HepG2 (cell line): ENCODE measurements around the gene TRIM28. TPM values are rescaled to one million over a fixed set of nuclear protein-coding genes. Genes with fewer than 3 reads are reported as not detected.

Source experiments
- ATAC-seq: fragments of 200-7000 bp; cut with Tn5 transposase; 3 replicates; pipeline ENCODE4 v1.9.1; 2020; ENCODE audit warnings: mild to moderate bottlenecking, moderate library complexity
- BruUV-seq: library from RNA; stranded (reverse); fragments of 400-500 nt; replicated peaks from 2 replicates; lab custom pipeline; 2021; lab: Mats Ljungman, UMichigan
- CTCF ChIA-PET: fragments of 300-600 bp; formaldehyde crosslinking; extraction: SDS; loops from one replicate; lab custom pipeline; 2021; ENCODE audit warnings: low total read pairs, inconsistent platforms, low intra/inter-chr PET ratio; lab: Yijun Ruan, JAX
- POLR2A ChIA-PET: fragments of 350-600 bp; sonication (Branson Sonifier 250); formaldehyde crosslinking; loops from one replicate; lab custom pipeline; 2020; ENCODE audit warnings: antibody characterized with exemption, inconsistent platforms; lab: Yijun Ruan, JAX
- DNase-seq: peaks from one replicate; pipeline ENCODE4 v3.0.0-alpha.2; 2015; ENCODE audit warnings: low spot score
- FAIRE-seq: peaks from 3 replicates; lab custom pipeline; 2011; peaks lifted over from hg19 to GRCh38; lab: Jason Lieb, UNC
- H2AFZ ChIP-seq: one replicate; pipeline ENCODE4 v1.6.1; 2011; ENCODE audit warnings: low read length, inconsistent platforms
- H3K27ac ChIP-seq: fragments of 300-600 bp; 3 replicates; pipeline ENCODE4 v1.8.0; 2011; ENCODE audit warnings: mixed run types, mild to moderate bottlenecking, mixed read lengths, low read length, inconsistent platforms; ENCODE audit not compliant: insufficient read depth; ENCODE audit errors: extremely low read length
- H3K27me3 ChIP-seq, 2 experiments: fragments of 200-600 bp in 1 of 2; 2 replicates in 1 of 2; 3 replicates in 1 of 2; pipeline versions ENCODE4 v1.6.0 to v1.8.0; 2011; ENCODE audit warnings: low read length in 2 of 2, mild to moderate bottlenecking in 2 of 2, moderate library complexity in 2 of 2, inconsistent platforms in 1 of 2; ENCODE audit not compliant: insufficient read depth in 2 of 2, control insufficient read depth in 1 of 2
- H3K36me3 ChIP-seq, 2 experiments: fragments of 200-600 bp in 1 of 2; replicated peaks in 1 of 2; 2 replicates in 1 of 2; 3 replicates in 1 of 2; pipeline versions ENCODE4 v1.5.1 to v1.8.0; 2011; ENCODE audit warnings: low read length in 2 of 2, inconsistent platforms in 1 of 2; ENCODE audit not compliant: insufficient read depth in 2 of 2, control insufficient read depth in 1 of 2
- H3K4me1 ChIP-seq: 2 replicates; pipeline ENCODE4 v1.5.1; 2012; ENCODE audit warnings: low read length, inconsistent platforms; ENCODE audit not compliant: insufficient read depth
- H3K4me2 ChIP-seq: 2 replicates; pipeline ENCODE4 v1.6.0; 2011; ENCODE audit warnings: low read depth, low read length, inconsistent platforms
- H3K4me3 ChIP-seq, 3 experiments: fragments of 200-600 bp in 1 of 3; sonication (generic), shearing (Covaris generic) in 1 of 3; replicated peaks in 1 of 3; 2 replicates each; pipeline ENCODE4 v1.5.1; 2011 to 2016; ENCODE audit warnings: low read length in 3 of 3, inconsistent platforms in 2 of 3, low read depth in 2 of 3, mild to moderate bottlenecking in 2 of 3, control low read depth in 1 of 3, mixed read lengths in 1 of 3; ENCODE audit not compliant: insufficient read depth in 1 of 3
- H3K79me2 ChIP-seq: one replicate; pipeline ENCODE4 v1.6.1; 2011; ENCODE audit warnings: low read length, inconsistent platforms; ENCODE audit not compliant: insufficient read depth
- H3K9ac ChIP-seq: 2 replicates; pipeline ENCODE4 v1.6.0; 2011; ENCODE audit warnings: mild to moderate bottlenecking, low read depth, low read length, inconsistent platforms; ENCODE audit not compliant: insufficient read depth
- H3K9me3 ChIP-seq: 2 replicates; pipeline ENCODE4 v1.5.1; 2012; ENCODE audit warnings: mild to moderate bottlenecking, low read length
- H4K20me1 ChIP-seq: 2 replicates; pipeline ENCODE4 v1.6.0; 2011; ENCODE audit warnings: inconsistent platforms, mild to moderate bottlenecking, low read length, moderate library complexity; ENCODE audit not compliant: insufficient read depth
- HOXD1 ChIP-seq: sonication (generic); formaldehyde crosslinking; IDR thresholded peaks from 2 replicates; pipeline ENCODE4 v1.5.0; 2020; ENCODE audit warnings: missing genetic modification reagents
- JUNB ChIP-seq: sonication (generic); formaldehyde crosslinking; IDR thresholded peaks from 2 replicates; pipeline ENCODE4 v1.8.0; 2022; ENCODE audit warnings: missing genetic modification reagents, mild to moderate bottlenecking, borderline replicate concordance
- KLF11 ChIP-seq: IDR thresholded peaks from 2 replicates; pipeline ENCODE4 v1.6.1; 2016; ENCODE audit warnings: missing compliant biosample characterization
- MED8 ChIP-seq: sonication (generic); formaldehyde crosslinking; IDR thresholded peaks from 2 replicates; pipeline ENCODE4 v1.8.1; 2023; ENCODE audit warnings: mild to moderate bottlenecking, missing genetic modification reagents; ENCODE audit not compliant: insufficient replicate concordance
- MTF1 ChIP-seq: sonication (generic); formaldehyde crosslinking; IDR thresholded peaks from 2 replicates; pipeline ENCODE4 v1.5.0; 2020; ENCODE audit warnings: missing genetic modification reagents
- NCOR1 ChIP-seq: fragments of 200-600 bp; sonication (generic); IDR thresholded peaks from 2 replicates; pipeline ENCODE4 v1.7.0; 2017; ENCODE audit warnings: antibody characterized with exemption, low read length, borderline replicate concordance
- PCBP1 ChIP-seq: fragments of 200-400 bp; formaldehyde crosslinking; IDR thresholded peaks from 2 replicates; pipeline ENCODE4 v1.6.1; 2017; ENCODE audit warnings: mild to moderate bottlenecking, low read depth, low read length, borderline replicate concordance
- RERE ChIP-seq: IDR thresholded peaks from 2 replicates; pipeline ENCODE4 v1.6.1; 2016; ENCODE audit warnings: low read depth, missing genetic modification reagents, missing compliant biosample characterization
- SP140L ChIP-seq: sonication (generic); formaldehyde crosslinking; IDR thresholded peaks from 2 replicates; pipeline ENCODE4 v1.4.0; 2020; ENCODE audit warnings: missing genetic modification reagents, borderline replicate concordance
- TSC22D2 ChIP-seq: sonication (generic); formaldehyde crosslinking; IDR thresholded peaks from 2 replicates; pipeline ENCODE4 v1.5.1; 2020; ENCODE audit warnings: missing genetic modification reagents, mild to moderate bottlenecking, borderline replicate concordance
- ZNF143 ChIP-seq: sonication (generic); formaldehyde crosslinking; IDR thresholded peaks from 2 replicates; pipeline ENCODE4 v1.4.0; 2020; ENCODE audit warnings: missing genetic modification reagents
- ZNF350 ChIP-seq: sonication (generic); formaldehyde crosslinking; IDR thresholded peaks from 2 replicates; pipeline ENCODE4 v1.4.0; 2020; ENCODE audit warnings: mild to moderate bottlenecking, low read depth, missing genetic modification reagents, borderline replicate concordance
- ZNF839 ChIP-seq: sonication (generic); formaldehyde crosslinking; IDR thresholded peaks from 2 replicates; pipeline ENCODE4 v1.4.0; 2020; ENCODE audit warnings: missing genetic modification reagents, mild to moderate bottlenecking, borderline replicate concordance
- ZNF850 ChIP-seq: sonication (generic); formaldehyde crosslinking; conservative IDR thresholded peaks from 2 replicates; pipeline ENCODE4 v1.9.0; 2021; ENCODE audit warnings: mild to moderate bottlenecking, missing genetic modification reagents
- WGBS: methylation state at CpG from one replicate; pipeline ENCODE4 v1.1.6; 2017; ENCODE audit warnings: low lambda C conversion rate; 5-methylcytosine and 5-hydroxymethylcytosine counted together
- in situ Hi-C: cut with HindIII; loops from 2 replicates; pipeline ENCODE4 v1.10.0; 2017; ENCODE audit warnings: low pct_unique_long_range_greater_than_20kb; ENCODE audit not compliant: extremely low pct_ligation_motif_present
- intact Hi-C: fragments of 100-400 bp; cut with micrococcal nuclease; formaldehyde crosslinking; loops from one replicate; pipeline ENCODE4 v1.10.0; 2022; ENCODE audit not compliant: unreplicated experiment
- polyA plus RNA-seq, 8 experiments: library from polyadenylated mRNA; depleted of rRNA in 3 of 8; stranded (reverse) in 7 of 8; unstranded in 1 of 8; fragments of >200 nt; fragmentation: Illumina TruSeq in 4 of 8; extraction: Trizol in 4 of 8; gene quantifications; 2 replicates each; pipeline versions ENCODE4 v1.2.1 to v1.2.3, GENCODE V29; 2011 to 2016; ENCODE audit warnings: low read depth in 4 of 8, missing spikeins in 1 of 8, mixed read lengths in 1 of 8; ENCODE audit not compliant: insufficient read depth in 1 of 8
- total RNA-seq, 5 experiments: library from RNA; depleted of rRNA; stranded (reverse); fragments of >200 nt; fragmentation: Illumina TruSeq; extraction: Trizol; gene quantifications; 2 replicates each; pipeline ENCODE4 v1.2.3, GENCODE V29; 2016; ENCODE audit warnings: low read depth in 1 of 5
- TF ChIP-seq, protein P1 (sequence below): sonication (generic); formaldehyde crosslinking; IDR thresholded peaks from 2 replicates; pipeline ENCODE4 v1.4.0; 2020; ENCODE audit warnings: low read depth, mild to moderate bottlenecking, missing genetic modification reagents

Gene TRIM28
- total and polyA plus RNA-seq, 2 of the 13 experiments (the other 11 are each of a cell fraction or from before 2014, with no cell fraction given): 361 to 439 TPM

- Histone ChIP-seq H3K79me2 (no peaks in the 10 kb centered on the region), H3K9ac (no peak overlapping the region), H2AFZ (no peak overlapping the region), H3K27ac (no peak overlapping the region), H3K4me1 (peaks cover 15% of the 10 kb centered on the region; the same call in 1 of the 2 replicates), H3K36me3 (no peaks in the 10 kb centered on the region), H3K4me3 (no peak overlapping the region), H3K9me3 (no peaks in the 10 kb centered on the region), H3K27me3 (no peaks in the 10 kb centered on the region; a peak in 1 of 5 replicates), H4K20me1 (no peaks in the 10 kb centered on the region), H3K4me2 (no peak overlapping the region)
- ATAC-seq (no peak), DNase-seq (no peak), FAIRE-seq (no peak)
- intact Hi-C loops (no loop called here), in situ Hi-C loops (no loop called here)
- ChIA-PET POLR2A (interaction anchor here (1.2 to 1.9 kb wide), 2 partner anchors 12 to 17 kb away, joined by 3 to 8 read pairs; partner anchors contain the start of gene TRIM28), CTCF (no interaction called here)
- BruUV-seq: no TSS peak
- WGBS: 35% methylated on average over 10 of the region's 10 CpGs
- TF ChIP-seq MTF1 (CRISPR knock-in tag) (no peak), KLF11 (CRISPR knock-in tag) (no peak), HOXD1 (CRISPR knock-in tag) (no peak), MED8 (CRISPR knock-in tag) (no peak), NCOR1 (no peak), ZNF143 (CRISPR knock-in tag) (no peak), RERE (no peak), ZNF850 (no peak), ZNF839 (CRISPR knock-in tag) (no peak), SP140L (no peak), ZNF350 (no peak), PCBP1 (no peak), TSC22D2 (CRISPR knock-in tag) (no peak), JUNB (CRISPR knock-in tag) (no peak)
- TF ChIP-seq, protein P1, sequence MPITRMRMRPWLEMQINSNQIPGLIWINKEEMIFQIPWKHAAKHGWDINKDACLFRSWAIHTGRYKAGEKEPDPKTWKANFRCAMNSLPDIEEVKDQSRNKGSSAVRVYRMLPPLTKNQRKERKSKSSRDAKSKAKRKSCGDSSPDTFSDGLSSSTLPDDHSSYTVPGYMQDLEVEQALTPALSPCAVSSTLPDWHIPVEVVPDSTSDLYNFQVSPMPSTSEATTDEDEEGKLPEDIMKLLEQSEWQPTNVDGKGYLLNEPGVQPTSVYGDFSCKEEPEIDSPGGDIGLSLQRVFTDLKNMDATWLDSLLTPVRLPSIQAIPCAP (CRISPR knock-in tag): no peak
Measured at GRCh38 chr19:58531034-58531840, 12.6 kb upstream of the TRIM28 start.
